ENCODE results near the gene MSANTD2.

GRCh38 chr11:124742555-124742954 is 57.7 kb downstream of the MSANTD2 start:
- TF ChIP-seq MXI1 (IDR thresholded peaks at IDR 0.05; ENCODE audit: borderline replicate concordance, low read depth, low read length) = no peak
- no peak for TF ChIP-seq CHD1 (IDR thresholded peaks at IDR 0.05; ENCODE audit: low read depth, low read length)
- no peak for TF ChIP-seq CTCF (conservative IDR thresholded peaks at IDR 0.05; ENCODE audit: low read depth, low read length)
- no peak for TF ChIP-seq MAFK (IDR thresholded peaks at IDR 0.05; ENCODE audit: low read depth, low read length)
- TF ChIP-seq CEBPB (IDR thresholded peaks at IDR 0.05; ENCODE audit: low read depth, low read length) = no peak
- no peak for TF ChIP-seq BHLHE40 (IDR thresholded peaks at IDR 0.05; ENCODE audit: low read depth, low read length)
- no peak for TF ChIP-seq POLR2A (IDR thresholded peaks at IDR 0.05; ENCODE audit: low read depth, low read length)
- TF ChIP-seq ELK1 (IDR thresholded peaks at IDR 0.05; ENCODE audit: borderline replicate concordance, low read depth, low read length) = no peak
- no peak for TF ChIP-seq FOS (IDR thresholded peaks at IDR 0.05; ENCODE audit: low read depth, low read length)
- TF ChIP-seq USF2 (IDR thresholded peaks at IDR 0.05; ENCODE audit: low read depth, low read length) = no peak
